ENCODE measurements around the gene LRBA. TPM values are rescaled to one million over a fixed set of nuclear protein-coding genes. Genes with fewer than 3 reads are reported as not detected.

LRBA gene
- total and polyA plus RNA-seq, 9 of the 15 experiments (the other 6 are each of a cell fraction or from before 2014, with no cell fraction given): 24.2 to 88.7 (median 59.7) TPM

- TF ChIP-seq CTCF (IDR thresholded peaks at IDR 0.05 in 2 of 3, conservative IDR thresholded peaks at IDR 0.05 in 1 of 3; ENCODE audit: insufficient read depth in 2 of 3, low read depth in 1 of 3, low read length in 3 of 3): no peak
- no peak for TF ChIP-seq SMARCA5 (IDR thresholded peaks at IDR 0.05)
- no peak for TF ChIP-seq TFAM (CRISPR knock-in tag; conservative IDR thresholded peaks at IDR 0.05)
- TF ChIP-seq NR2C2 (CRISPR knock-in tag; IDR thresholded peaks at IDR 0.05): no peak
- no peak for TF ChIP-seq NR2C2 (tag; IDR thresholded peaks at IDR 0.05)
- no peak for TF ChIP-seq GABPB2 (CRISPR knock-in tag; conservative IDR thresholded peaks at IDR 0.05)
- no peak for TF ChIP-seq MLLT1 (IDR thresholded peaks at IDR 0.05)
- TF ChIP-seq, protein P1, sequence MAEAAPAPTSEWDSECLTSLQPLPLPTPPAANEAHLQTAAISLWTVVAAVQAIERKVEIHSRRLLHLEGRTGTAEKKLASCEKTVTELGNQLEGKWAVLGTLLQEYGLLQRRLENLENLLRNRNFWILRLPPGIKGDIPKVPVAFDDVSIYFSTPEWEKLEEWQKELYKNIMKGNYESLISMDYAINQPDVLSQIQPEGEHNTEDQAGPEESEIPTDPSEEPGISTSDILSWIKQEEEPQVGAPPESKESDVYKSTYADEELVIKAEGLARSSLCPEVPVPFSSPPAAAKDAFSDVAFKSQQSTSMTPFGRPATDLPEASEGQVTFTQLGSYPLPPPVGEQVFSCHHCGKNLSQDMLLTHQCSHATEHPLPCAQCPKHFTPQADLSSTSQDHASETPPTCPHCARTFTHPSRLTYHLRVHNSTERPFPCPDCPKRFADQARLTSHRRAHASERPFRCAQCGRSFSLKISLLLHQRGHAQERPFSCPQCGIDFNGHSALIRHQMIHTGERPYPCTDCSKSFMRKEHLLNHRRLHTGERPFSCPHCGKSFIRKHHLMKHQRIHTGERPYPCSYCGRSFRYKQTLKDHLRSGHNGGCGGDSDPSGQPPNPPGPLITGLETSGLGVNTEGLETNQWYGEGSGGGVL (CRISPR knock-in tag; IDR thresholded peaks at IDR 0.05): no peak
- TF ChIP-seq, protein P2, sequence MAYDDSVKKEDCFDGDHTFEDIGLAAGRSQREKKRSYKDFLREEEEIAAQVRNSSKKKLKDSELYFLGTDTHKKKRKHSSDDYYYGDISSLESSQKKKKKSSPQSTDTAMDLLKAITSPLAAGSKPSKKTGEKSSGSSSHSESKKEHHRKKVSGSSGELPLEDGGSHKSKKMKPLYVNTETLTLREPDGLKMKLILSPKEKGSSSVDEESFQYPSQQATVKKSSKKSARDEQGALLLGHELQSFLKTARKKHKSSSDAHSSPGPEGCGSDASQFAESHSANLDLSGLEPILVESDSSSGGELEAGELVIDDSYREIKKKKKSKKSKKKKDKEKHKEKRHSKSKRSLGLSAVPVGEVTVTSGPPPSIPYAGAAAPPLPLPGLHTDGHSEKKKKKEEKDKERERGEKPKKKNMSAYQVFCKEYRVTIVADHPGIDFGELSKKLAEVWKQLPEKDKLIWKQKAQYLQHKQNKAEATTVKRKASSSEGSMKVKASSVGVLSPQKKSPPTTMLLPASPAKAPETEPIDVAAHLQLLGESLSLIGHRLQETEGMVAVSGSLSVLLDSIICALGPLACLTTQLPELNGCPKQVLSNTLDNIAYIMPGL (CRISPR knock-in tag; IDR thresholded peaks at IDR 0.05): no peak
- TF ChIP-seq CBX2 (IDR thresholded peaks at IDR 0.05; ENCODE audit: insufficient read depth, low read length, poor library complexity, severe bottlenecking): no peak
- TF ChIP-seq NUFIP1 (IDR thresholded peaks at IDR 0.05; ENCODE audit: partially characterized antibody): no peak
Measured at GRCh38 chr4:150942539-150942938, 72.5 kb downstream of the LRBA start (continued).

All from K562 (cell line).